ENCODE measurements around the gene CALCR.

Gene CALCR

DNA sequence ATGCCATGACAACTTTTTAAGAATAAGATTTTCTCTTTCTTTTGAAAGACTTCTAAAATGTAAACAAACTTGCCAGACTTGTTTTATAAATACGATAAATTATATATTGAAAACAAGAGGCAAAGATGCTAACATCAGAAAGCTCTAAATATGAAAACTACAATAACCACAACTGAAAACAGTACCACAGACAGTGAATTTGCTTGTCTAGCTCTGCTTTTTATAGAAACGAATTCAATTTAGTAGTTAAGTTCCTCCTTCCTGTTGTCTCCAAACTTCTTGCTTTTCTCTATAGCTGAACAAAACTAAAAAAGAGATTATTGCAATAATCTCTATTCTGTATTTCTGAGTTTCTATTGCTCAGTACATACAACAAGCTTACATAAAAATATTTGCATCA lies 147.4 kb downstream of the CALCR start:
- no peak overlapping the region for H3K4me3 ChIP-seq (ENCODE audit: low read depth, low read length)

DNA sequence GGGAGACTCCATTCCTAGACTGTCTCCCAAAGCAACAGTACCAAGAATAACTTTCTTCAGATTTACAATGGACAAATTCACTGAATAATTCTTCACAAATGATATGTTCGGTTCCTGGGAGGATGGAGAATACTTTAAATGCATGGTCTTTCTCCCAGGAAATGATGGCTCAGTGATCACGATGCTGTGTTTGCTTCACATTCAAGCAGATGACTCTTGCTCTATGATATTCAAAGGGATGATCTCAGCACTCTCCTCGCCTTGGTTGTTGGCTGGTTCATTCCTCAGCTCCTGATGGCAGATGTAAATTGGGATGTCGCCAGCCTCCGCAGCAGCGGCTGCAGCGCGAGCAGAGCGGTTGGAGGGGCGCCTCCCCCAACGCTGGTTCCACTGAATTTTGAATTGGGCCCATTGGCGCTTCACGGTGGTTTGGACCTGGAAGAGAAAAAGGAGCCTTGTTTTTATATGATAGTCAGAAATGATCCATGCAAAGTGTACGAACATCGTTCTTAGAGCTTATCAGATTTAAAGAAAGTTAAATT lies 148.3 kb downstream of the CALCR start:
- TF ChIP-seq, protein P1, sequence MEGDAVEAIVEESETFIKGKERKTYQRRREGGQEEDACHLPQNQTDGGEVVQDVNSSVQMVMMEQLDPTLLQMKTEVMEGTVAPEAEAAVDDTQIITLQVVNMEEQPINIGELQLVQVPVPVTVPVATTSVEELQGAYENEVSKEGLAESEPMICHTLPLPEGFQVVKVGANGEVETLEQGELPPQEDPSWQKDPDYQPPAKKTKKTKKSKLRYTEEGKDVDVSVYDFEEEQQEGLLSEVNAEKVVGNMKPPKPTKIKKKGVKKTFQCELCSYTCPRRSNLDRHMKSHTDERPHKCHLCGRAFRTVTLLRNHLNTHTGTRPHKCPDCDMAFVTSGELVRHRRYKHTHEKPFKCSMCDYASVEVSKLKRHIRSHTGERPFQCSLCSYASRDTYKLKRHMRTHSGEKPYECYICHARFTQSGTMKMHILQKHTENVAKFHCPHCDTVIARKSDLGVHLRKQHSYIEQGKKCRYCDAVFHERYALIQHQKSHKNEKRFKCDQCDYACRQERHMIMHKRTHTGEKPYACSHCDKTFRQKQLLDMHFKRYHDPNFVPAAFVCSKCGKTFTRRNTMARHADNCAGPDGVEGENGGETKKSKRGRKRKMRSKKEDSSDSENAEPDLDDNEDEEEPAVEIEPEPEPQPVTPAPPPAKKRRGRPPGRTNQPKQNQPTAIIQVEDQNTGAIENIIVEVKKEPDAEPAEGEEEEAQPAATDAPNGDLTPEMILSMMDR (IDR thresholded peaks at IDR 0.05; ENCODE audit: insufficient read depth, low read depth, low read length, missing control alignments): no peak
- no peak for DNase-seq (ENCODE audit: low read depth)
- no peak overlapping the region for H3K4me3 ChIP-seq (ENCODE audit: low read depth, low read length)

More for the DNA sequence above, 147.4 kb downstream of the CALCR start:
- TF ChIP-seq, protein P1 (IDR thresholded peaks at IDR 0.05; ENCODE audit: insufficient read depth, low read depth, low read length, missing control alignments): no peak
- DNase-seq (ENCODE audit: low read depth): no peak

DNA sequence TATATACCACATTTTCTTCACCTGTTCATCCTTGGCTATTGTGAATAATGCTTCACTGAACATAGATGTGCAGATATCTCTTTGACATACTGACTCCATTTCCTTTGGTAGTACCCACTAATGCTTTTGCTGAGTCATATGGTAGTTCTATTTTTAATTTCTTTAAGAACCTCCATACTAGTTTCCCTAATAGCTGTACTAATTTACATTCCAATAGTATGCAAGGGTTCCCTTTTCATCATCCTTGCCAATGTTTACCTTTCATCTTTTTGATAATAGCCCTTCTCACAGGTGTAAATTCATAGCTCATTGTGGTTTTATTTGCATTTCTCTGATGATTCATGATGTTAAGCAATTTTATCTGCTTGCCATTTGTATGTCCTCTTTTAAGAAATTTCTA lies 159.9 kb downstream of the CALCR start:
- TF ChIP-seq, protein P1 (IDR thresholded peaks at IDR 0.05; ENCODE audit: insufficient read depth, low read depth, low read length, missing control alignments): no peak
- H3K4me3 ChIP-seq (ENCODE audit: low read depth, low read length): no peak overlapping the region
- DNase-seq (ENCODE audit: low read depth): no peak

GRCh38 chr7:93409324-93409723 lies 165.2 kb downstream of the CALCR start:
- no peak for DNase-seq (ENCODE audit: low read depth)
- H3K4me3 ChIP-seq (ENCODE audit: low read depth, low read length): no peak overlapping the region
- TF ChIP-seq, protein P1 (IDR thresholded peaks at IDR 0.05; ENCODE audit: insufficient read depth, low read depth, low read length, missing control alignments): no peak

DNA sequence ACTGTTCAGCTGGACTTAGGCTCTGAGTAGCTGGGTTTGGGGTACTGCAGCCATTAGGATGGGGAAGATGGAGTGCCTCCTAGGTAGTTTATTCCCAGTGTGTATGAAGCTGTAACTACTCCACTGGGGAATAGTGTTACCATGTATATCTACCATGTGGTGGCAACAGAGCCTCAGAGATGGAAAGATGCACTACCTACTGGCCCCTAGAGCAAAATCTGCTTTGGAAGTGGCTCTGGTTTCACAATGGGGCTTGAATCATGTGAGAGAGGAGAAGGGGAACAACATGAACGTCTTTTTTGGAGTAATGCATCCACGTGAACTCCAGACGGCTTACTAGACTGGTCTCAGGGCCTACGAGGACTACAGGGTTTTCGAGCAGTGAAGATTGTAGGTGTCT lies 167.3 kb downstream of the CALCR start:
- H3K4me3 ChIP-seq (ENCODE audit: low read depth, low read length): no peak overlapping the region
- TF ChIP-seq, protein P1 (IDR thresholded peaks at IDR 0.05; ENCODE audit: insufficient read depth, low read depth, low read length, missing control alignments): no peak
- no peak for DNase-seq (ENCODE audit: low read depth)

DNA sequence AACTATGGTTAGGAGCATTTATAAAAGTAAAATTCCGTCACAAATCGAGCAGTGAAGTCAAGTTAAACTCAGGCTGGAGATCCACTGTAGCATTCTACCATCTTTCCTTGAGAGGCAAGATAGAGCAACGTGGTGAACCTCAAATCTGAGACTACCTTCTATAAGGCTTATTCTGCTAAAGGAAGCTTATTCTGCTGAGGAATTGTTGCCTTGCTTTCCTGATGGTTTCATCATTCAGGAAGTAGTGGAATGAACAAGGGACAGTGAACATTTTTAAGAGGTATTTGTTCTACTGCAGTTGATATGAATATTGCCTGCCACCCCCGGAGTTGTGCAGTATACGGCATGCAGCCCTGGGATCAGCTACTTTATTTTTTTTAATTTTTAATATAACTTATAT lies 171.6 kb downstream of the CALCR start:
- TF ChIP-seq, protein P1 (IDR thresholded peaks at IDR 0.05; ENCODE audit: insufficient read depth, low read depth, low read length, missing control alignments): no peak
- no peak overlapping the region for H3K4me3 ChIP-seq (ENCODE audit: low read depth, low read length)
- DNase-seq (ENCODE audit: low read depth): no peak

DNA sequence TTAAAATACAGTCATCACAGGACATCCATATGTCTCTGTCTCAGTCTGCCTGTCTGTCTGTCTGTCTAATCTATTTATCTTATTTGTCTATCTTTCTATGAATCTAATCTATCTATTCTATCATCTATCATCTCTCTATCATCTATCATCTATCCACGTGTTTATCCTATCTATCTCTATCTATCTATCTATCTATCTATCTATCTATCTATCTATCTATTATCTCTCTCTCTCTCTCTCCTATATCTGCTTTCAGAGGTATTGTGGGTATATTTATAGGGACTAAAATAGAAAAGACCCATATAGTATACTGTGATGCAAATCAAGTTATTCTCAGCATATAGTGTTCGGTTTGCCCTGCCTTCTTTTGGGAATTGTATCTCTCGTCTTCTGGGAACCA lies 174.9 kb downstream of the CALCR start:
- H3K4me3 ChIP-seq (ENCODE audit: low read depth, low read length): no peak overlapping the region
- DNase-seq (ENCODE audit: low read depth): no peak
- TF ChIP-seq, protein P1 (IDR thresholded peaks at IDR 0.05; ENCODE audit: insufficient read depth, low read depth, low read length, missing control alignments): no peak

All from GM12865 (cell line).